Right atrium auricular region (tissue), 2 donors: ENCODE data around the gene ASB7. TPM values are rescaled to one million over a fixed set of nuclear protein-coding genes. Genes with fewer than 3 reads are reported as not detected.

Experiments
- DNase-seq: peaks from one replicate; pipeline ENCODE4 v3.0.0-alpha.2; 2019; ENCODE audit warnings: low spot score
- H3K27ac ChIP-seq, 2 donors: fragments of 200-600 bp; sonication (generic); 1 replicate in 1 of 2; 2 replicates in 1 of 2; pipeline ENCODE4 v1.5.1; 2016 to 2019
- H3K27me3 ChIP-seq, 2 donors: fragments of 200-600 bp; sonication (generic); one replicate each; pipeline versions ENCODE4 v1.5.1 to v1.6.0; 2017 to 2019
- H3K36me3 ChIP-seq: fragments of 200-600 bp; sonication (generic); one replicate; pipeline ENCODE4 v1.5.1; 2016
- H3K4me1 ChIP-seq, 2 donors: fragments of 200-600 bp; sonication (generic); one replicate each; pipeline versions ENCODE4 v1.5.1 to v1.6.0; 2017 to 2019
- H3K4me3 ChIP-seq, 2 donors: fragments of 200-600 bp; sonication (generic); 1 replicate in 1 of 2; 2 replicates in 1 of 2; pipeline ENCODE4 v1.5.1; 2017 to 2019; ENCODE audit warnings: mild to moderate bottlenecking in 1 of 2, moderate library complexity in 1 of 2
- H3K9me3 ChIP-seq, 2 donors: fragments of 200-600 bp; sonication (generic); one replicate each; pipeline ENCODE4 v1.5.1; 2019
- total RNA-seq, 2 donors: library from RNA; depleted of rRNA; stranded (reverse); fragments of >200 nt; gene quantifications; one replicate each; pipeline ENCODE4 v1.1.0, GENCODE V29; 2016
- TF ChIP-seq, protein P1 (sequence below), 2 donors: fragments of 200-600 bp; sonication (generic); IDR thresholded peaks; one replicate each; pipeline ENCODE4 v1.5.1; 2019; ENCODE audit warnings: antibody characterized with exemption in 2 of 2

ASB7 gene
- total RNA-seq, 2 donors from 2014 or later, result 5.5 to 6.2 TPM

DNA sequence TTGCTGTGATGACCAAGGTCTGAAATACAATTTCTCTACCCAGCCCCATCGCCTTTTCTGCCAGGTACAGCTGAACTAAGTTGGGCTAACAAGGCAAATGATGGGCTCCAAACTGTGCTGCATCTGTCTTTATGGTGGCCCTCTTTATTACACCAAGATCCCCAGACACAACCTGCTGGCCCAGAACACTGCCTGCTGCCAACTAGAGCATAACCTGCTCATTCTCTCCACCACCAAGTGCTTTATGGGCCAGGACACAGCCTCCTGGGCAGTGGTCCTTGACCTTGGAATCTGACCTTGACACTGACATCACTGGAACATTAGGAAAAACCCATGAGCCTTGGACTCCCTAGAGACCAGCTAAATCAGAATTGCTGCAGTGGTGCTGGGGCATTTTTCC, 3.7 kb upstream of the ASB7 start:
- H3K27me3 ChIP-seq, result no peaks in the 10 kb centered on the region
- TF ChIP-seq, protein P1, sequence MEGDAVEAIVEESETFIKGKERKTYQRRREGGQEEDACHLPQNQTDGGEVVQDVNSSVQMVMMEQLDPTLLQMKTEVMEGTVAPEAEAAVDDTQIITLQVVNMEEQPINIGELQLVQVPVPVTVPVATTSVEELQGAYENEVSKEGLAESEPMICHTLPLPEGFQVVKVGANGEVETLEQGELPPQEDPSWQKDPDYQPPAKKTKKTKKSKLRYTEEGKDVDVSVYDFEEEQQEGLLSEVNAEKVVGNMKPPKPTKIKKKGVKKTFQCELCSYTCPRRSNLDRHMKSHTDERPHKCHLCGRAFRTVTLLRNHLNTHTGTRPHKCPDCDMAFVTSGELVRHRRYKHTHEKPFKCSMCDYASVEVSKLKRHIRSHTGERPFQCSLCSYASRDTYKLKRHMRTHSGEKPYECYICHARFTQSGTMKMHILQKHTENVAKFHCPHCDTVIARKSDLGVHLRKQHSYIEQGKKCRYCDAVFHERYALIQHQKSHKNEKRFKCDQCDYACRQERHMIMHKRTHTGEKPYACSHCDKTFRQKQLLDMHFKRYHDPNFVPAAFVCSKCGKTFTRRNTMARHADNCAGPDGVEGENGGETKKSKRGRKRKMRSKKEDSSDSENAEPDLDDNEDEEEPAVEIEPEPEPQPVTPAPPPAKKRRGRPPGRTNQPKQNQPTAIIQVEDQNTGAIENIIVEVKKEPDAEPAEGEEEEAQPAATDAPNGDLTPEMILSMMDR (IDR thresholded peaks at IDR 0.05), result no peak
- no peaks in the 10 kb centered on the region for H3K36me3 ChIP-seq
- no peaks in the 10 kb centered on the region for H3K9me3 ChIP-seq
- H3K27ac ChIP-seq, result no peak overlapping the region
- DNase-seq, result no peak
- no peak overlapping the region for H3K4me3 ChIP-seq
- peaks cover 0 to 36% of the 10 kb centered on the region in 2 donors for H3K4me1 ChIP-seq

GRCh38 chr15:100601163-100601562, 1.2 kb upstream of the ASB7 start:
- Histone ChIP-seq H3K27me3 (no peaks in the 10 kb centered on the region), H3K36me3 (no peaks in the 10 kb centered on the region), H3K4me3 (peak overlapping the region; percentile 88 to 94), H3K9me3 (no peaks in the 10 kb centered on the region), H3K27ac (peak overlapping the region in 1 of 2 donors; percentile 86), H3K4me1 (peaks cover 0 to 33% of the 10 kb centered on the region in 2 donors)
- TF ChIP-seq, protein P1 (IDR thresholded peaks at IDR 0.05), result no peak
- DNase-seq, result no peak

- Histone ChIP-seq H3K27ac (peak overlapping the region; percentile 77 to 86), H3K27me3 (no peaks in the 10 kb centered on the region), H3K4me1 (peaks cover 0 to 28% of the 10 kb centered on the region in 2 donors), H3K4me3 (peak overlapping the region; percentile 88 to 94), H3K36me3 (no peaks in the 10 kb centered on the region), H3K9me3 (no peaks in the 10 kb centered on the region)
- DNase-seq, result no peak
- TF ChIP-seq, protein P1 (IDR thresholded peaks at IDR 0.05), result no peak
These were observed 749 bp upstream of the ASB7 start for GRCh38 chr15:100601617-100602063.

GRCh38 chr15:100602823-100603393, 519 bp downstream of the ASB7 start:
- no peak for DNase-seq
- H3K27ac ChIP-seq, result peak overlapping the region; percentile 82 to 83
- H3K4me3 ChIP-seq, result peak overlapping the region; percentile 86 to 88
- H3K4me1 ChIP-seq, result peaks cover 0 to 25% of the 10 kb centered on the region in 2 donors
- H3K9me3 ChIP-seq, result no peaks in the 10 kb centered on the region
- H3K27me3 ChIP-seq, result no peaks in the 10 kb centered on the region
- H3K36me3 ChIP-seq, result no peaks in the 10 kb centered on the region
- TF ChIP-seq, protein P1 (IDR thresholded peaks at IDR 0.05), result no peak

DNA sequence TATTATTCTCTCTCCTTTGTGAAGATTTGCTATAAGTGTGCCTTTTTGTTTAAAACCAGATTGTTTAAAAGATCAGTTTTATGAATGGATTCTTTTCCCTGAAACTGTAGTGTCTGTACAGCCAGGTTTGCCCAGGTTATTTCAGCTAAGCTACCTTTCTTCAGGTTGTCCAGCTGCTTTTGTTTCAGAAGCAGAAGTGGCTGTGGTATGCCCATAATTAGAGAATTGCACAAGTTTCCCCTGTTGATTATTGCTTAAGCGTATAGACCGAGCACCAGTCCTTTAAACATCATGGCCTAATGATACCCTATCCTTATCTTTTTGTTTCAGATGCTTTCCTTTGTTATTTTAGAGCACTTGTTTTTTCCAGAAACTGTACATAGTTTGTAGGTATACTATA, 10.2 kb downstream of the ASB7 start:
- H3K36me3 ChIP-seq, result peaks cover 28% of the 10 kb centered on the region
- H3K4me3 ChIP-seq, result no peak overlapping the region
- H3K4me1 ChIP-seq, result no peaks in the 10 kb centered on the region
- no peaks in the 10 kb centered on the region for H3K9me3 ChIP-seq
- DNase-seq, result no peak
- TF ChIP-seq, protein P1 (IDR thresholded peaks at IDR 0.05), result no peak
- no peaks in the 10 kb centered on the region for H3K27me3 ChIP-seq
- H3K27ac ChIP-seq, result no peak overlapping the region

GRCh38 chr15:100613208-100613607, 10.8 kb downstream of the ASB7 start:
- no peak overlapping the region for H3K27ac ChIP-seq
- TF ChIP-seq, protein P1 (IDR thresholded peaks at IDR 0.05), result no peak
- no peaks in the 10 kb centered on the region for H3K9me3 ChIP-seq
- H3K27me3 ChIP-seq, result no peaks in the 10 kb centered on the region
- H3K36me3 ChIP-seq, result peaks cover 28% of the 10 kb centered on the region
- no peak for DNase-seq
- no peaks in the 10 kb centered on the region for H3K4me1 ChIP-seq
- H3K4me3 ChIP-seq, result no peak overlapping the region
